ENCODE results near the gene DEFB108B. TPM values are rescaled to one million over a fixed set of nuclear protein-coding genes. Genes with fewer than 3 reads are reported as not detected.
"Not testable (repeated sequence)": the region's sequence is repeated elsewhere in the genome, so short reads cannot be mapped to it uniquely, and the experiment has no call there.

The DEFB108B gene
- total RNA-seq, 1 donor from 2014 or later = not detected

DNA sequence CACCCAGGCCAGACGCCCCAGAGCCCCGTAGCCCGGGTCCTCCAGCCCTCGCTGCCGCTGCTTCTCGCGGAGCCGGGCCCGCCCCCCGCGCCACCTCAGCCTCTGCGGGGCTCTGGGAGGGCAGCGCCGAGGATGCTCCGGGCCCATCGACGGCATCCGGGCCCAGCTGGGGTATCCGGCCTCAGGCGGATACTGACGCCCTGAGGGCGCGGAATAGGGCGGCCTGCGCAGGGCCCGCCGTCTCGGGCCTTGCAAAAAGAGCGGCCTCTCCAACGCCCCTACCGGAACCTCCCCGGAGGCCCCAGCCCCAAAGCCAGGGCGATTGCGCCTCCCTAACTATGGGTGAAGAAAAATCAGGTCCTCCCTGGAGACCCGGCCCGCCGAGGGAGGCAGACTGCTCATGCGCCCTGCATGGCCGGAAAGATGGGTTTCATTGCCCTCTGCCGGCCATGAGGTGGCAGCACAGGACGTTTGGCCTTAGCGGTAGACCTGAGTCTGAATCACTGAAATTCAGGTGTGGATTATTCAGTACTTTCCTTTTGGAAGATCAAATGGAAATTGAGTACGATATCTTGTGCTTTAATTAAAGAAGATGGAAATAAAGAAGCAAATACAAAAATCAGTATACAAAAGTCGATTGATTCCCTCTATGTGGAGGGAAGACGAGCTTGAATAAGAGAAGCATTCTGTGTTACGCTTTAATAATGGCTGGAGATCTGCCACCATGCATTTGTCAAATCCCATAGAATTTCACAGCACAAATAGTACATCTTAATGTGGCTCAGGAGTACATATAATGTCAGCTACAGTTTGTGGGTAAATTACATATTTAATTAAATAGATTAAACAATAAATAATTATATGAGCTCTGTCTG, 19.3 kb upstream of the DEFB108B start:
- intact Hi-C loops (cut with micrococcal nuclease) = loop anchor here (1.0 kb wide), 1 partner anchor 115 kb away; the partner anchor contains the start of gene XNDC1N

DNA sequence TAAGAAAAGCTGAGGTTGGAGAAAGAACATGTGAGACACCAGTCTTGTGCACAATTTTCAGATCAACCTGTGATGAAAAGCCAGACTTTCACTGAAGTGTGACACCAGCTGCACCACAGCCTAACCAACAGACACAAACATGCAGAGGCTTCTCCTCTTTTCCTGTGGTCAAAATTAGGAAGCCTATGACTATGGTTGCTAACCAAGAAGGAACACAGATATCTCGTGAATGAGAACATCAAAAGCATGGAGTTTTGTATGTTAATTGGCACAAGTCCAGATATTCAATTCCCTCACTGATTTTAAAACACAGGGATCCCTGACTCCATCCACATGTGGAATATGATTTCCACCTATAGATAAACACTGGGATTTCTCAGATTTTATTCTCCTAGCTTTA, 11.5 kb upstream of the DEFB108B start:
- intact Hi-C loops (cut with micrococcal nuclease) = not testable (repeated sequence)

DNA sequence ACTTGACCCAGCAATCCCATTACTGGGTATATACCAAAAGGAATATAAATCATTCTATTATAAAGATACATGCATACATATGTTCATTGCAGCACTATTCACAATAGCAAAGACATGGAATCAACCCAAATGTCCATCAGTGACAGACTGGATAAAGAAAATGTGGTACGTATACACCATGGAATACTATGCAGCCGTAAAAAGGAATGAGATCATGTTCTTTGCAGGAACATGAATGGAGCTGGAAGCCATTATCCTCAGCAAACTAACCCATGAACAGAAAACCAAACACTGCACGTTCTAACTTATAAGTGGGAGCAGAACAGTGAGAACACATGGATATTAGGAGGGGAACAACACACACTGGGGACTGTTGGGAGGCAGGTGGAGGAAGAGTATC, 3.8 kb upstream of the DEFB108B start:
- intact Hi-C loops (cut with micrococcal nuclease) = not testable (repeated sequence)

DNA sequence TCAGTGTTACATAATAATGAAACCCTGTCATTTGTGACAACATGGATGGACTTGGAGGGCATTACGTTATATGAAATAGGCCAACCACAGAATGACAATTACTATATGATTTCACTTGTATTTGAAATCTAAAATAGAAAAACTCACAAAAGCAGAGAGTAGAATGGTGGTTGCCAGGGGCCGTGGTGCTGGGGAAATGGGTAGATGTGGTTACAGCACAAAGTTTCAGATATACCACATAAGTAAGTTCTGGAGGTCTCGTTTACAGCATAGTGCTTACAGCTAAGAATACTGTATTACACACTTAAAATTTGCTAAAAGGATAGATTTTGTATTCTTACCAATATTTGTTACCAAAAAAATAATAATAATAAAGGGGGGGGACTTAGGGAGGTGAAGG, 3.3 kb upstream of the DEFB108B start:
- intact Hi-C loops (cut with micrococcal nuclease) = not testable (repeated sequence)

DNA sequence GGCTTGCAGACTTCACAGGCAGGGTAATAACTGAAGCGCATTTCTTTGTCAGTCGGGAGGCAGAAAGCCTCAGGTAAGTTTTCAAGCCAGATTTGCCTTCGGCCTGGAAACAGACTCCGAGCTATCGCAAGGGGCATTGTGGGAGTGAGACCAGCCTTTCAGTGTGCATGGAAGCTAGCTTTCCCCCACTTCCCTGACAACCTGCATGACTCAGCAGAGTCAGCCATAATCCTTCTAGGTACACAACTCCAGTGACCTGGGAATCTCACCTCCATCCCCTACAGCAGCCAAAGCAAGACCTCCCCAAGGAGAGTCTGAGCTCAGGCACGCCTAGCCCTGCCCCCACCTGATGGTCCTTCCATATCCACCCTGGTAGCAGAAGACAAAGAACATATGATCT, 9.7 kb downstream of the DEFB108B start:
- intact Hi-C loops (cut with micrococcal nuclease) = not testable (repeated sequence)

DNA sequence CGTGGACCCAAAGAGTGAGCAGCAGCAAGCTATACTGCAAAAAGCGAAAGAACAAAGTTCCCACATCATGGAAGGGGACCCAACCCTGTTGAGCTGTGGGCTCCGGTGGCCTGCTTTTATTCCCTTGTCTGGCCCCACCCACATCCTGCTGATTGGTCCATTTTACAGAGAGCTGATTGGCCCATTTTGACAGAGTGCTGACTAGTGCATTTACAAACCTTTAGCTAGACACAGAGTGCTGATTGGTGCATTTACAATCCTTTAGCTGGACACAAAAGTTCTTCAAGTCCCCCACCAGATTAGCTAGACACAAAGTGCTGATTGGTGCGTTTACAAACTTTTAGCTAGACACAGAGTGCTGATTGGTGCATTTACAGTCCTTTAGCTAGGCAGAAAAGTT, 10.4 kb downstream of the DEFB108B start:
- intact Hi-C loops (cut with micrococcal nuclease) = not testable (repeated sequence)

DNA sequence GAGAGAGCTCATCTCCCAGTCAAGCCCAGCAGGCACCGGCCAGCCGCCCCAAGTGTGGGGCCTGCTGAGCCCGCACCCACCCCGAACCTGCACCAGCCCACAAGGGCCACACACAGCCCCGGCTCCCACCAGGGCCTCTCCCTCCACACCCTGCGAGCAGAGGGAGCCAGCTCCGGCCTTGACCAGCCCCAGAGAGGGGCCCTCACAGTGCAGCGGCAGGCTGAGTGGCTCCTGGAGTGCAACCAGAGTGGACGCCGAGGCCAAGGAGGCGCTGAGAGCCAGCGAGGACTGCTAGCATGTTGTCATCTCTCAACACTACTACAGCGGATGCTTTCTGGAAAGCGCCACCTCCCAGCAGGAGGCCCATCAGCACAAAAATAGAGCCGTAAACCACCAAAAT, 10.9 kb downstream of the DEFB108B start:
- intact Hi-C loops (cut with micrococcal nuclease) = no loop called here

DNA sequence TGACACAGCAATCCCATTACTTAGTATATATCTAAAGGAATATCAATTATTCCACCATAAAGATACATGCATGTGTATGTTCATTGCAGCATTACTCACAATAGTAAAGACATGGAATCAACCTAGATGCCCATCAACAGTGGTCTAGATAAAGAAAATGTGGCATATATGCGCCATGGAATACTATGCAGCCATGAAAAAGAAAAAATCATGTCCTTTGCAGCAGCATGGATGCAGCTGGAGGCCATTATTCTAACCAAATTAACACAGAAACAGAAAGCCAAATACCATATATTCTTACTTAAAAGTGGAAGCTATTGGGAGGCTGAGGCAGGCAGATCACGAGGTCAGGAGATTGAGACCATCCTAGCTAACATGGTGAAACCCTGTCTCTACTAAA, 20.9 kb downstream of the DEFB108B start:
- intact Hi-C loops (cut with micrococcal nuclease) = not testable (repeated sequence)

DNA sequence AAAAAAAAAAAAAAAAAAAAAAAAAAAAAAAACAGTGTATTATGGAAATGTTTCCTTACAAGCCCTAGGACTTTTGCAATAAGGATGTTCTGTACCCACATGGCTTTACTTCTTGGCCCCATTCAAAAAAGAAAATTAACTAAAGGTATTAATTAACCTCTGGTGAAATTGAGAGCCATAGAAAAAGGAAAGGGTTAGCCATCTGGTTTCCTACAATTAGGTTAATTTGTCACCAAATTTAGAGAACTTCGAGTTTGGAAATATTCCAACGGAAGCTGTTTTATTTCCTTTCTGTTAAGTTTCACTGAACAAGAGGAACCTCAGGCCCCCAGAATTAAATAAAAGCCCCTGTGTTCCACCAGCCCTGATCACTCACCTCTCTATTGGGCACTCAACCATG, 22.9 kb downstream of the DEFB108B start:
- intact Hi-C loops (cut with micrococcal nuclease) = not testable (repeated sequence)

DNA sequence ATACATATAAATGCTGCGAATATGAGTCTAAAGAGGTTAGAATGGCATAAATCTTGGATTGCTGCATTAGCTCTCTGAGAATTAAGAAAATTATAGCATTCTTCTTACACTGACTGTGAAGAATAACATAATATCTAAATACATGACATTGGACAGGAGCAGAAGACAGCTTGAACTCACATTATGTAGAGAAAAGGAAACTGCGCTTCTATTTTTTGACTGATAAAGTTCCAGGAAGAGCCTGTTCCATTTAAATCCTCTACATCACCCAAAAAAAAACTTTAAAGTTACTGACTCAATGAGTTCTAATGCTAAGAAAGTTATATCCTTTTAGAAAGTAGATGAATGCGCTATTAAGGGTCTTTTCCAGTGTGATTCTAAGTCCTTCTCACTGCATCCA, 27.8 kb downstream of the DEFB108B start:
- intact Hi-C loops (cut with micrococcal nuclease) = not testable (repeated sequence)

DNA sequence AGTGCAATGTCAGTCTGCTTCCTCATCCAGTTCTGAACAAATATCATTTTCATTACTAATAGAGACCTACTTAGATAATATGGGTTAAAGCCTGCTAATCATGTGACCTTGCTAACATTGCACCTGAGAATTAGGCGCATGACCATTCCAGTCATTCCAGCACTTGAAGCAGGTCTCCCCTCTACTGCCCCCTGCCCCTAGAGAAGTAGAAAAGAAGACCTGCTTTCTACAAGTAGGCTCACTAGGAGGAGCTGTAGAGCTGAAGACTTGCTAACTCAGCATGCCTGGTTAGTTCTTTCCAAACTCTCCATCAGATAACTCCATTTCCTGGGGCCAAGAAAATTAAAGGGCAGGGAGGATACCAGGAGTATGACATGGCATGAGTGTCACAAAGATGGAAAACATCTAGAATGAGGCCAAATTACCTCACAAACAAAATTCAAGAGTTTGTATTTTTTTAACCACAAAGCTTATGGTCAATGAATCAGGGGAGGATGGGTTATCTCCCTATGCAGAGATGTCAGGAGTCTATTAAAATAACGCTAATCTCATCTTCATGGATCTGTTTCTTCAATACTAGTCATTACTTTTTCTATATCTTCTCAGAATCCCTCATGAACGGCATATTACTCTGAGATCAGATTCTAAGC, 31.1 kb downstream of the DEFB108B start:
- intact Hi-C loops (cut with micrococcal nuclease) = not testable (repeated sequence)

DNA sequence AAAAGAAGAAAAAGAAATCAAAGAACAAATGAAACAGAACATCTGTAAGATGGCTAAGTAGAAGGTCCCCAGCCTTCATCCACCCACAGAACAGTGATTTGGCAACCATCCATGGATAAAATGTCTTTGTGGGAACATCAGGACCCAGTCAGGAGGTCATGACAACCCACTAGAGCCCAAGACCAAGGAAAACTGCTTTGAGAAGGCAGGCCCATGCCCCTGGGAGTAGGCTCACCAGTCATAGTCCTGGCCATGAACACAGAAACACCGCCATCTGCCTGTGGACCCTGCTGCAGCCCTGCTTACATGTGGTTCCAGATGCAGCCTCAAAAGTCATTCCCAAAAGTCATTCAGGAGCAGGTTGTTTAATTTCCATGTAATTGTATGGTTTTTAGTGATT, 34.2 kb downstream of the DEFB108B start:
- intact Hi-C loops (cut with micrococcal nuclease) = not testable (repeated sequence)

DNA sequence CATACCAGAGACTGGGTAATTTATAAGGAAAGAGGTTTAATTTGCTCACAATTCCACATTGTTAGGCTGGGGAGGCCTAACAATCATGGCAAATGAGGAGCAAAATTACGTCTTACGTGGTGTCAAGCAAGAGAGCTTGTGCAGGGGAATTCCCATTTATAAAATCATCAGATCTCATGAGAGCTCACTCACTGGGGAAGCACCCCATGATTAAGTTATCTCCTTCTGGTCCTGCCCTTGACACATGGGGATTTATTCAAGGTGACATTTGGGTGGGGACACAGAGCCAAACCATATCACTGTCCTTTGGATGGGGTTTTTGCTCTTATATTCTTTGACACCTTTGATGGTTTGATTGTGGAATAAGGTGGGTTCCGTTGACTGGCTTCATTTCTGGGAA, 36.9 kb downstream of the DEFB108B start:
- intact Hi-C loops (cut with micrococcal nuclease) = not testable (repeated sequence)

DNA sequence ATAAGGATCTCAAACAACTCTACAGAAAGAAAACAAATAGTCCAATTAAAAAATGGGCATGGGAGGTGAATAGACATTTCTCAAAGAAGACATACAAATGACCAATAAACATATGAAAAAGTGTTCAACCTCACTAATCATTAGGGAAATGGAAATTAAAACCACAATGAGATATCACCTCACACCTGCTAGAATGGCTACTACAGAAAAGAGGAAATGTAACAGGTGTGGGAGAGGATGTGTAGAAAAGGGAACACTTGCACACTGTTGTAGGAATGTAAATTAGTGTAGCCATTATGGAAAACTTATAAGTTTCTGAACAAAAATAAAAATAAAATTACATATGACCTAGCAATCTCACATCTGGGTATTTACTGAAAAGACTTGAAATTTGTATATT, 37.7 kb downstream of the DEFB108B start:
- intact Hi-C loops (cut with micrococcal nuclease) = not testable (repeated sequence)

DNA sequence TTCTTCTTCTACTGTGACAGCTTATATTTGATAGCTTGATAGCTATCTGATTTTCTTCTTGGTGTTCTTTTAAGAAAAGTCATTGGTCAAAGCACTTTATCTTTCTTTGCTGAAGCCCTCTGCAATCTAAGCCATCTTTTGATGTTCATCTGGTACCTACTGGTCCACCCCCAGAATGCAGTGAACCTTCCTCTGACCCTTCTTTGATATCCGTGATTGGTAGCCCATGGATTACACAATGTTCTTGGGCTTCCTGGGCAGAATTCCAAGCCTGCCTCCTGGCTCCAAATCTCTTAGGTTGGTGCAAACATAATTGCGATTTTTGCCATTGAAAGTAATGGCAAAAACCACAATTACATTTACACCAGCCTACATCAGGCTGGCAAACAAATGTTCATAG, 43.3 kb downstream of the DEFB108B start:
- intact Hi-C loops (cut with micrococcal nuclease) = not testable (repeated sequence)

DNA sequence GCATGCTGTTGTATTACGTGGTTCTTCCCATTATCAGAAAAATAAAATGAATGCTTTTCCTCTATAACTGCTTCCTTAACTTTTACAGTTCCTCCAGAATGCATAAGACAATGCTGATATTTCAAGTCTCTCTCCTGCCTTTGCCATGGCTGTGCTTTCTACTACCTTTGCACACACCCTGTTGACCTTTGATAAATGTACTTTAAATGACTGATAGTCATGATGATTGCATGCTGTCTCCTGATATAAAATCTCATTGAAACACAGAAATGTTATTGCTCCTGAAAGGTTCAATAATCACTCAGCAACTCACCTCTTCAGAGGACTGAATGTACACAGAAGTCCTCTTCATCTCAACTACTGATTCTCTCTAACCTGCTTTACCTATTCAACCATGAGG, 45.1 kb downstream of the DEFB108B start, which contains the start of gene DEFB131B:
Gene DEFB131B, plus strand, starts transcription at position 395 of the 400 bp plus-strand sequence. Its CDS starts 0 bp downstream, at position 395.
- intact Hi-C loops (cut with micrococcal nuclease) = not testable (repeated sequence)

DNA sequence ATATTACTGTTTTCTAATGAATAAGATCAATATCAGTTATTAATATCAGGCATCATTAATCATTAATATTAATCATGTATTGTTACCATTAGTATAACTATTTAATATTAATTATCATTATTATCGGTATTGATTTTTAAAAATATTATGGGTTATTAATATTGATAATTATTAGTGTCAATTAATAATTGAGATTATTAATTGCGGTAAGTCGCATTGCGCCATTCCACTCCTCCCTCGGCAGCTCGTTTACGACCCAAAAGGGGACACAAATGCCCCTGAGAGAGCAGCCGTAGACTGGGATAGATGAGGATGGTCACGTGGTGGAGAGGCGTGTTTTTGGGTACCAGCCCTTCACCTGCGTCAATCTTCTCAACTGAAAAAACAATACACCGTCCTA, 52.8 kb downstream of the DEFB108B start:
- intact Hi-C loops (cut with micrococcal nuclease) = not testable (repeated sequence)

Other genes starting within 250 kb of the DEFB108B start
- not detected in 2 replicates for gene DEFB131B, start 45.3 kb downstream of the DEFB108B start, total RNA-seq
- 19.1 and 20.5 TPM in 2 replicates for gene XNDC1N, start 95.4 kb downstream of the DEFB108B start, total RNA-seq
- 29.0 and 30.5 TPM in 2 replicates for gene RNF121, start 95.8 kb downstream of the DEFB108B start, total RNA-seq
- gene IL18BP, start 165.7 kb downstream of the DEFB108B start, total RNA-seq = 15.2 and 15.7 TPM in 2 replicates
- 174 and 178 TPM in 2 replicates for gene NUMA1, start 247.3 kb downstream of the DEFB108B start, total RNA-seq
- 6.4 and 7.5 TPM in 2 replicates for gene LRRC51, start 247.7 kb downstream of the DEFB108B start, total RNA-seq